ENCODE results near the gene CAMK2N2. TPM values are rescaled to one million over a fixed set of nuclear protein-coding genes. Genes with fewer than 3 reads are reported as not detected.
A peak's percentile ranks its signal among the peaks of the same experiment; 100 is the strongest.

The CAMK2N2 gene
- total RNA-seq, 2 donors from 2014 or later: 0.19 TPM; not detected in 1

DNA sequence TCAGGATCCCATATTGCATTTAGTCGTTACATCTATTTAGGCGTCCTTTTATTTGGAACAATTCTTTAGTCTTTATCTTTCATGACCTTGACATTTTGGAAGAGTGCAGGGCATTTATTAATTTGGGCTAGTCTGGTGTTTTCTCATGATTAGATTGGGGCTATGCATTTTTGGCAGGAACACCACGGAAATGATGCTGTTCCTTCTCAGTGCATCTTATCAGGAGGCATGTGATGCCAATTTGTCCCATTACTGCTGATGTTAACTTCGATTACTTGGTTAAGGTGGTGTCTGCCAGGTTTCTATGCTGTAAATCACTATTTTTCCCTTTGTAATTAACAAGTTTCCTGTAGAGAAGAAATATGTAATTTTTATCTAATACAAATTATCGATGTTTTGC is 50.1 kb downstream of the CAMK2N2 start:
- TF ChIP-seq, protein P1, sequence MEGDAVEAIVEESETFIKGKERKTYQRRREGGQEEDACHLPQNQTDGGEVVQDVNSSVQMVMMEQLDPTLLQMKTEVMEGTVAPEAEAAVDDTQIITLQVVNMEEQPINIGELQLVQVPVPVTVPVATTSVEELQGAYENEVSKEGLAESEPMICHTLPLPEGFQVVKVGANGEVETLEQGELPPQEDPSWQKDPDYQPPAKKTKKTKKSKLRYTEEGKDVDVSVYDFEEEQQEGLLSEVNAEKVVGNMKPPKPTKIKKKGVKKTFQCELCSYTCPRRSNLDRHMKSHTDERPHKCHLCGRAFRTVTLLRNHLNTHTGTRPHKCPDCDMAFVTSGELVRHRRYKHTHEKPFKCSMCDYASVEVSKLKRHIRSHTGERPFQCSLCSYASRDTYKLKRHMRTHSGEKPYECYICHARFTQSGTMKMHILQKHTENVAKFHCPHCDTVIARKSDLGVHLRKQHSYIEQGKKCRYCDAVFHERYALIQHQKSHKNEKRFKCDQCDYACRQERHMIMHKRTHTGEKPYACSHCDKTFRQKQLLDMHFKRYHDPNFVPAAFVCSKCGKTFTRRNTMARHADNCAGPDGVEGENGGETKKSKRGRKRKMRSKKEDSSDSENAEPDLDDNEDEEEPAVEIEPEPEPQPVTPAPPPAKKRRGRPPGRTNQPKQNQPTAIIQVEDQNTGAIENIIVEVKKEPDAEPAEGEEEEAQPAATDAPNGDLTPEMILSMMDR (IDR thresholded peaks at IDR 0.05): no peak
- intact Hi-C loops (cut with DNase I): no loop called here
- H3K4me3 ChIP-seq: no peak overlapping the region

More for the DNA sequence above, 50.1 kb downstream of the CAMK2N2 start:
- Histone ChIP-seq H3K27ac (no peak overlapping the region), H3K27me3 (no peaks in the 10 kb centered on the region), H3K36me3 (no peaks in the 10 kb centered on the region), H3K4me1 (no peaks in the 10 kb centered on the region), H3K9me3 (no peaks in the 10 kb centered on the region), H3K9ac (ENCODE audit: low read depth in 2 of 2, low read length in 2 of 2) (no peak overlapping the region)
- DNase-seq: no peak

Small RNAs within 50 kb of the gene (microRNA-seq; reads per million reads assigned to microRNA genes)
- 10.5 reads per million, percentile 15 among the genes with 10 or more reads in this experiment for gene MIR1224

Other genes with a start within 250 kb of the CAMK2N2 start
- 10 to 100 TPM; 15.1 to 16.6 TPM for gene ABCC5, start 243.7 kb downstream of the CAMK2N2 start, total RNA-seq
- not detected for gene HTR3D, start 229.8 kb downstream of the CAMK2N2 start, total RNA-seq
- not detected for gene HTR3C, start 208.5 kb downstream of the CAMK2N2 start, total RNA-seq
- under 1 TPM; 0.13 to 0.52 TPM for gene HTR3E, start 164.5 kb downstream of the CAMK2N2 start, total RNA-seq
- 10 to 100 TPM; 36.0 to 58.3 TPM for gene EIF2B5, start 126.2 kb downstream of the CAMK2N2 start, total RNA-seq
- gene DVL3, start 106.2 kb downstream of the CAMK2N2 start, total RNA-seq: 10 to 100 TPM; 60.8 to 64.6 TPM
- 100 to 1,000 TPM; 206 to 255 TPM for gene AP2M1, start 86.7 kb downstream of the CAMK2N2 start, total RNA-seq
- 10 to 100 TPM; 54.6 to 82.4 TPM for gene ABCF3, start 75.4 kb downstream of the CAMK2N2 start, total RNA-seq
- 1 to 10 TPM; 2.1 to 2.3 TPM for gene VWA5B2, start 32.0 kb downstream of the CAMK2N2 start, total RNA-seq
- gene ALG3, start 12.6 kb downstream of the CAMK2N2 start, total RNA-seq: 10 to 100 TPM; 25.1 to 78.9 TPM
- gene EEF1AKMT4, start 11.9 kb downstream of the CAMK2N2 start, total RNA-seq: 10 to 100 TPM in 1 of 2 donors, 1 to 10 TPM in 1; 4.1 to 11.7 TPM
- under 1 TPM in 1 of 2 donors, not detected in 1; 0.37 TPM for gene ECE2, start 14.5 kb upstream of the CAMK2N2 start, total RNA-seq
- gene PSMD2, start 37.7 kb upstream of the CAMK2N2 start, total RNA-seq: 100 to 1,000 TPM; 166 to 298 TPM
- gene EIF4G1, start 53.1 kb upstream of the CAMK2N2 start, total RNA-seq: 100 to 1,000 TPM; 263 to 524 TPM
- 10 to 100 TPM; 15.0 to 22.0 TPM for gene FAM131A, start 76.0 kb upstream of the CAMK2N2 start, total RNA-seq
- 10 to 100 TPM; 61.1 to 71.6 TPM for gene CLCN2, start 100.1 kb upstream of the CAMK2N2 start, total RNA-seq
- 100 to 1,000 TPM in 1 of 2 donors, 10 to 100 TPM in 1; 98.2 to 130 TPM for gene POLR2H, start 100.2 kb upstream of the CAMK2N2 start, total RNA-seq
- under 1 TPM in 1 of 2 donors, not detected in 1; 0.17 TPM for gene THPO, start 116.7 kb upstream of the CAMK2N2 start, total RNA-seq
- gene CHRD, start 118.5 kb upstream of the CAMK2N2 start, total RNA-seq: 1 to 10 TPM; 2.0 TPM

All from colonic mucosa (tissue), 4 donors.